CD4-positive, alpha-beta T cell (primary cell): ENCODE results near the gene RB1. TPM values are rescaled to one million over a fixed set of nuclear protein-coding genes. Genes with fewer than 3 reads are reported as not detected.
A peak's percentile ranks its signal among the peaks of the same experiment; 100 is the strongest.

Source experiments
- ATAC-seq: fragments of 200-7000 bp; cut with Tn5 transposase; one replicate; pipeline ENCODE4 v1.10.0; 2022; ENCODE audit warnings: mild to moderate bottlenecking; ENCODE audit not compliant: poor library complexity
- CTCF ChIA-PET: fragments of 350-600 bp; sonication (Branson Sonifier 250); formaldehyde crosslinking; loops from one replicate; lab custom pipeline; 2021; ENCODE audit warnings: antibody characterized with exemption, inconsistent platforms; lab: Charles Lee
- POLR2A ChIA-PET: fragments of 350-600 bp; sonication (Branson Sonifier 250); formaldehyde crosslinking; loops from one replicate; lab custom pipeline; 2021; ENCODE audit warnings: antibody characterized with exemption, inconsistent platforms; lab: Charles Lee
- DNase-seq, 14 experiments: peaks; one replicate each; pipeline ENCODE4 v3.0.0-alpha.2; 2013 to 2020; ENCODE audit warnings: mixed read lengths in 2 of 14
- H3K27ac ChIP-seq, 2 donors: one replicate each; pipeline versions ENCODE4 v1.5.1 to v1.7.0; 2013; ENCODE audit warnings: low read length in 2 of 2, low read depth in 1 of 2, mild to moderate bottlenecking in 1 of 2
- H3K27me3 ChIP-seq, 2 experiments: 1 replicate in 1 of 2; 2 replicates in 1 of 2; pipeline versions ENCODE4 v1.6.1 to v1.7.0; 2013; ENCODE audit warnings: low read length in 2 of 2, control low read depth in 1 of 2, mild to moderate bottlenecking in 1 of 2, moderate library complexity in 1 of 2; ENCODE audit not compliant: insufficient read depth in 2 of 2, control insufficient read depth in 1 of 2
- H3K36me3 ChIP-seq: one replicate; pipeline ENCODE4 v1.6.1; 2013; ENCODE audit warnings: low read length, control low read depth; ENCODE audit not compliant: insufficient read depth
- H3K4me1 ChIP-seq: one replicate; pipeline ENCODE4 v1.6.1; 2013; ENCODE audit warnings: low read length, control low read depth; ENCODE audit not compliant: insufficient read depth
- H3K4me3 ChIP-seq: one replicate; pipeline ENCODE4 v1.5.1; 2013; ENCODE audit warnings: mild to moderate bottlenecking, low read length, moderate library complexity
- H3K9me3 ChIP-seq, 2 experiments: 1 replicate in 1 of 2; 2 replicates in 1 of 2; pipeline versions ENCODE4 v1.6.1 to v1.7.0; 2013; ENCODE audit warnings: low read length in 2 of 2, mild to moderate bottlenecking in 2 of 2, control low read depth in 1 of 2, moderate library complexity in 1 of 2; ENCODE audit not compliant: control insufficient read depth in 1 of 2, insufficient read depth in 1 of 2
- H3K27ac Mint-ChIP-seq: one replicate; pipeline ENCODE4 v1.8.0; 2020; ENCODE audit warnings: mixed read lengths
- H3K27me3 Mint-ChIP-seq: one replicate; pipeline ENCODE4 v1.8.0; 2021; ENCODE audit warnings: mixed read lengths
- H3K36me3 Mint-ChIP-seq: one replicate; pipeline ENCODE4 v1.8.0; 2021; ENCODE audit warnings: low read depth, mixed read lengths
- H3K4me1 Mint-ChIP-seq: one replicate; pipeline ENCODE4 v1.8.0; 2021; ENCODE audit warnings: low read depth, mixed read lengths
- H3K4me3 Mint-ChIP-seq: one replicate; pipeline ENCODE4 v1.8.0; 2020; ENCODE audit warnings: mild to moderate bottlenecking, mixed read lengths
- H3K9me3 Mint-ChIP-seq: one replicate; pipeline ENCODE4 v1.8.0; 2020; ENCODE audit warnings: mixed read lengths
- CTCF ChIP-seq: fragments of 200-600 bp; IDR thresholded peaks from one replicate; pipeline ENCODE4 v1.8.0; 2022; ENCODE audit warnings: antibody characterized with exemption, mild to moderate bottlenecking
- intact Hi-C, 2 experiments: fragments of 100-400 bp; cut with DNase I in 1 of 2; cut with micrococcal nuclease in 1 of 2; formaldehyde crosslinking; loops; one replicate each; pipeline versions ENCODE4 v1.15.1 to v1.9.0; 2023 to 2025; cut with DNase I, micrococcal nuclease
- total RNA-seq, 174 experiments: library from RNA in 2 of 174; stranded (reverse) in 2 of 174; gene quantifications; one replicate each; pipeline ENCODE4 v1.2.3 and lab custom pipeline; 2021 to 2026

Gene RB1
- total RNA-seq, 2 experiments from 2014 or later: 14.9 to 18.4 TPM

GRCh38 chr13:48317511-48318376, 14.2 kb downstream of the RB1 start:
- H3K27me3 Mint-ChIP-seq: peaks cover 4% of the 10 kb centered on the region
- peak overlapping the region; percentile 88 for H3K4me3 Mint-ChIP-seq
- H3K27ac ChIP-seq: no peak overlapping the region
- H3K9me3 Mint-ChIP-seq: no peaks in the 10 kb centered on the region
- peaks cover 11 to 51% of the 10 kb centered on the region in 2 experiments for H3K9me3 ChIP-seq
- ATAC-seq (peak; percentile 6), DNase-seq (peak in 1 of 14 experiments; percentile 23)
- no peak for TF ChIP-seq CTCF
- ChIA-PET POLR2A (interaction anchor here (0.6 to 3.1 kb wide), 4 partner anchors 13 to 191 kb away, joined by 3 to 18 read pairs (median 4); partner anchors contain the start of genes ITM2B and RB1), CTCF (no interaction called here)
- peak overlapping the region; percentile 74 for H3K27ac Mint-ChIP-seq
- intact Hi-C loops: loop anchor here in 1 of 2 experiments (2.0 kb wide), 1 partner anchor 13 kb away; no protein-coding TSS in a partner anchor
- no peaks in the 10 kb centered on the region for H3K27me3 ChIP-seq
- H3K4me1 Mint-ChIP-seq: peaks cover 43% of the 10 kb centered on the region
- peaks cover 56% of the 10 kb centered on the region for H3K36me3 Mint-ChIP-seq
- peaks cover 28% of the 10 kb centered on the region for H3K4me1 ChIP-seq
- H3K4me3 ChIP-seq: peak overlapping the region; percentile 55
- peaks cover 21% of the 10 kb centered on the region for H3K36me3 ChIP-seq

GRCh38 chr13:48318377-48318811, 14.8 kb downstream of the RB1 start:
- H3K36me3 Mint-ChIP-seq: peaks cover 57% of the 10 kb centered on the region
- H3K9me3 Mint-ChIP-seq: no peaks in the 10 kb centered on the region
- peak in 5 of 14 experiments; percentile 6 to 39 (median 18) for DNase-seq
- Histone ChIP-seq H3K27me3 (no peaks in the 10 kb centered on the region), H3K4me3 (peak overlapping the region; percentile 55), H3K36me3 (peaks cover 21% of the 10 kb centered on the region), H3K9me3 (peaks cover 11 to 51% of the 10 kb centered on the region in 2 experiments), H3K27ac (peak overlapping the region in 1 of 2 donors; percentile 21), H3K4me1 (peaks cover 28% of the 10 kb centered on the region)
- intact Hi-C loops: loop anchor here in 1 of 2 experiments (2.0 kb wide), 1 partner anchor 14 kb away; no protein-coding TSS in a partner anchor
- peak; percentile 13 for ATAC-seq
- peaks cover 37% of the 10 kb centered on the region for H3K4me1 Mint-ChIP-seq
- peak overlapping the region; percentile 88 for H3K4me3 Mint-ChIP-seq
- H3K27me3 Mint-ChIP-seq: peaks cover 4% of the 10 kb centered on the region
- peak overlapping the region; percentile 74 for H3K27ac Mint-ChIP-seq
- TF ChIP-seq CTCF: no peak
- POLR2A ChIA-PET: interaction anchor here (0.6 to 3.1 kb wide), 8 partner anchors 9 to 281 kb away, joined by 3 to 18 read pairs (median 4); partner anchors contain the start of genes ITM2B, NUDT15 and RB1
- CTCF ChIA-PET: no interaction called here

- Mint-ChIP-seq H3K4me3 (peak overlapping the region; percentile 88), H3K4me1 (peaks cover 37% of the 10 kb centered on the region), H3K36me3 (peaks cover 57% of the 10 kb centered on the region), H3K27me3 (peaks cover 4% of the 10 kb centered on the region), H3K27ac (peak overlapping the region; percentile 74), H3K9me3 (no peaks in the 10 kb centered on the region)
- H3K9me3 ChIP-seq: peaks cover 11 to 51% of the 10 kb centered on the region in 2 experiments
- ChIA-PET CTCF (no interaction called here), POLR2A (interaction anchor here (0.6 to 3.1 kb wide), 7 partner anchors 9 to 282 kb away, joined by 3 to 18 read pairs (median 4); partner anchors contain the start of genes ITM2B, NUDT15 and RB1)
- H3K4me1 ChIP-seq: peaks cover 28% of the 10 kb centered on the region
- intact Hi-C loops: loop anchor here in 1 of 2 experiments (2.0 kb wide), 1 partner anchor 14 kb away; no protein-coding TSS in a partner anchor
- TF ChIP-seq CTCF: no peak
- DNase-seq (peak in 7 of 14 experiments; percentile 3 to 60 (median 31)), ATAC-seq (peak; percentile 55)
- peak overlapping the region in 1 of 2 donors; percentile 21 for H3K27ac ChIP-seq
- no peaks in the 10 kb centered on the region for H3K27me3 ChIP-seq
- H3K4me3 ChIP-seq: peak overlapping the region; percentile 55
- H3K36me3 ChIP-seq: peaks cover 21% of the 10 kb centered on the region
These were observed 15.4 kb downstream of the RB1 start for GRCh38 chr13:48318821-48319511.
